Liver (tissue), 9 donors: ENCODE measurements around the gene AMDHD1. TPM values are rescaled to one million over a fixed set of nuclear protein-coding genes. Genes with fewer than 3 reads are reported as not detected.
"Not testable (repeated sequence)": the region's sequence is repeated elsewhere in the genome, so short reads cannot be mapped to it uniquely, and the experiment has no call there.

Experiments used
- DNase-seq: peaks from one replicate; pipeline ENCODE4 v3.0.0-alpha.2; 2017; ENCODE audit warnings: low spot score
- H3K27ac ChIP-seq, 2 donors: one replicate each; pipeline ENCODE4 v1.7.0; 2013; ENCODE audit warnings: inconsistent platforms in 2 of 2, low read length in 2 of 2, control low read depth in 1 of 2, low read depth in 1 of 2, mild to moderate bottlenecking in 1 of 2
- H3K27me3 ChIP-seq, 4 donors: one replicate each; pipeline versions ENCODE4 v1.6.1 to v1.7.0; 2013; ENCODE audit warnings: low read length in 3 of 4, inconsistent platforms in 1 of 4, mild to moderate bottlenecking in 1 of 4, moderate library complexity in 1 of 4; ENCODE audit not compliant: control insufficient read depth in 4 of 4, insufficient read depth in 4 of 4
- H3K36me3 ChIP-seq, 4 donors: one replicate each; pipeline versions ENCODE4 v1.6.1 to v1.7.0; 2013; ENCODE audit warnings: low read length in 3 of 4, mild to moderate bottlenecking in 3 of 4, low read depth in 1 of 4, moderate library complexity in 1 of 4; ENCODE audit not compliant: control insufficient read depth in 4 of 4, insufficient read depth in 3 of 4
- H3K4me1 ChIP-seq, 4 donors: one replicate each; pipeline versions ENCODE4 v1.6.1 to v1.7.0; 2013; ENCODE audit warnings: low read length in 3 of 4, mild to moderate bottlenecking in 3 of 4, moderate library complexity in 1 of 4; ENCODE audit not compliant: control insufficient read depth in 4 of 4, insufficient read depth in 4 of 4
- H3K4me3 ChIP-seq, 3 donors: one replicate each; pipeline versions ENCODE4 v1.6.1 to v1.7.0; 2013; ENCODE audit warnings: low read length in 3 of 3, control low read depth in 1 of 3, low read depth in 1 of 3, mild to moderate bottlenecking in 1 of 3
- H3K9ac ChIP-seq, 2 donors: one replicate each; pipeline ENCODE4 v1.7.0; 2013; ENCODE audit warnings: low read length in 2 of 2, mild to moderate bottlenecking in 2 of 2, moderate library complexity in 2 of 2, control low read depth in 1 of 2, low read depth in 1 of 2
- H3K9me3 ChIP-seq, 4 donors: one replicate each; pipeline versions ENCODE4 v1.6.1 to v1.7.0; 2013; ENCODE audit warnings: low read length in 3 of 4; ENCODE audit not compliant: control insufficient read depth in 4 of 4
- RAD21 ChIP-seq, 2 donors: IDR thresholded peaks; 2 replicates each; pipeline ENCODE4 v1.6.1; 2016; ENCODE audit warnings: antibody characterized with exemption in 2 of 2, mild to moderate bottlenecking in 2 of 2
- REST ChIP-seq: IDR thresholded peaks from 2 replicates; pipeline ENCODE4 v1.6.1; 2016; ENCODE audit warnings: antibody characterized with exemption, mild to moderate bottlenecking
- SP1 ChIP-seq: IDR thresholded peaks from 2 replicates; pipeline ENCODE4 v1.6.1; 2018; ENCODE audit warnings: antibody characterized with exemption, mild to moderate bottlenecking
- WGBS: extraction: QIAGEN DNeasy Blood & Tissue Kit; methylation state at CpG from one replicate; pipeline ENCODE4 v1.1.7; 2013; 5-methylcytosine and 5-hydroxymethylcytosine counted together
- polyA plus RNA-seq, 2 donors: library from polyadenylated mRNA; stranded (reverse) in 1 of 2; unstranded in 1 of 2; fragments of 200-250 nt in 1 of 2; fragments of >200 nt in 1 of 2; fragmentation: Nextera tagmentation in 1 of 2; extraction: Ambion mirVana in 1 of 2; gene quantifications; one replicate each; pipeline versions ENCODE4 v1.2.1 to v1.2.3, GENCODE V29; 2013 to 2015
- total RNA-seq, 2 donors: library from RNA; depleted of rRNA; stranded (reverse); fragments of >200 nt; gene quantifications; one replicate each; pipeline ENCODE4 v1.2.3, GENCODE V29; 2014
- donor health status: healthy.
- donor health status: healthy.
- donor health status: healthy.
- donor health status: healthy.
- donor health status: healthy.

AMDHD1 gene
- total and polyA plus RNA-seq, 4 donors: 50.3 to 124 (median 80.7) TPM

DNA sequence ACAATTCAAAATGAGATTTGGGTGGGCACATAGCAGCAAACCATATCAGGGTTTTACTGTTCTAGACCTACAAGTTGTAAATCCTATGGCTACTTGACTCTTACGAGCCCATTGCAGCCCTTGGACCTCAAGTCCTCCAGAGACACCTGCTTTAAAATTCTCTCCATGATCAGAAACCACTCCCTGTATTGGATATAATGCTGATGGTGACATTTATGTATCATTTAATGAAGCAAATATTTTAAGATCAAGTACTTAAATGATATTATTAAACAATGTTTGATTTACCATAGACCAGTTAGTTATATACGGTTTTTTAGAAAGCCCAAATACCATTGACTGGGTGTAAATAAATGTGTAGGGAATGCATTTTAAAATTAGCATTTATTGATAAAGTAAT lies 24.2 kb downstream of the AMDHD1 start:
- DNase-seq: no peak
- 97% methylated on average over 2 of the region's 2 CpGs for WGBS
- Histone ChIP-seq H3K9me3 (no peaks in the 10 kb centered on the region), H3K27me3 (no peaks in the 10 kb centered on the region), H3K9ac (no peak overlapping the region), H3K36me3 (peaks cover 1 to 9% (median 8%) of the 10 kb centered on the region in 4 donors), H3K4me1 (peaks cover 8 to 29% (median 18%) of the 10 kb centered on the region in 4 donors), H3K27ac (peak overlapping the region; percentile 36 to 65), H3K4me3 (no peak overlapping the region)
- TF ChIP-seq REST (no peak), SP1 (no peak)

- not testable (repeated sequence) for H3K27ac ChIP-seq, H3K27me3 ChIP-seq, H3K4me3 ChIP-seq, H3K9ac ChIP-seq, DNase-seq, H3K9me3 ChIP-seq
- Histone ChIP-seq H3K36me3 (peaks cover 1 to 16% (median 8%) of the 10 kb centered on the region in 4 donors), H3K4me1 (peaks cover 7 to 42% (median 25%) of the 10 kb centered on the region in 4 donors)
- WGBS: 98% methylated on average over 28 of the region's 28 CpGs
Measured at GRCh38 chr12:95969116-95969515, 26.0 kb downstream of the AMDHD1 start.

GRCh38 chr12:95970905-95971304 lies 27.8 kb downstream of the AMDHD1 start:
- TF ChIP-seq REST: no peak
- no peak for TF ChIP-seq RAD21 (IDR thresholded peaks at IDR 0.05)
- no peaks in the 10 kb centered on the region for H3K27me3 ChIP-seq
- H3K4me1 ChIP-seq: peaks cover 4 to 43% (median 31%) of the 10 kb centered on the region in 4 donors
- WGBS: 70% methylated on average over 7 of the region's 7 CpGs
- peaks cover 1 to 21% (median 14%) of the 10 kb centered on the region in 4 donors for H3K36me3 ChIP-seq
- DNase-seq: no peak
- peak overlapping the region in 1 of 2 donors; percentile 10 for H3K27ac ChIP-seq
- H3K9ac ChIP-seq: no peak overlapping the region
- no peaks in the 10 kb centered on the region for H3K9me3 ChIP-seq
- no peak overlapping the region for H3K4me3 ChIP-seq
